NK-92 (cell line): ENCODE results near the gene IL31.
"Not testable (repeated sequence)": the region's sequence is repeated elsewhere in the genome, so short reads cannot be mapped to it uniquely, and the experiment has no call there.

ENCODE experiments used
- DNase-seq: peaks from one replicate; lab custom pipeline; 2025; ENCODE audit not compliant: unreplicated experiment; lab: John Stamatoyannopoulos, UW

Gene IL31

GRCh38 chr12:122174155-122174845, at the start of gene IL31:
Gene IL31 (minus strand): TSS chr12:122174221. CDS start chr12:122174172, 49 bp downstream.
- DNase-seq, result no peak

GRCh38 chr12:122216445-122216844, 42.4 kb upstream of the IL31 start:
- DNase-seq, result no peak

GRCh38 chr12:122215771-122216170, 41.8 kb upstream of the IL31 start:
- no peak for DNase-seq

- no peak for DNase-seq
Measured at GRCh38 chr12:122208073-122208820, 34.2 kb upstream of the IL31 start.

GRCh38 chr12:122207391-122207790, 33.4 kb upstream of the IL31 start:
- no peak for DNase-seq

- DNase-seq, result no peak
Measured at GRCh38 chr12:122206976-122207375, 33.0 kb upstream of the IL31 start.

GRCh38 chr12:122206111-122206881, 32.3 kb upstream of the IL31 start:
- no peak for DNase-seq

- no peak for DNase-seq
Measured at GRCh38 chr12:122205053-122205925, 31.3 kb upstream of the IL31 start.

- no peak for DNase-seq
Measured at GRCh38 chr12:122204167-122205052, 30.4 kb upstream of the IL31 start.

- DNase-seq, result no peak
Measured at GRCh38 chr12:122203301-122204166, 29.5 kb upstream of the IL31 start, which contains the start of gene B3GNT4. Gene B3GNT4 (plus strand): TSS chr12:122203709. CDS start chr12:122204619, 910 bp downstream.

- DNase-seq, result not testable (repeated sequence)
Measured at GRCh38 chr12:122202811-122203210, 28.8 kb upstream of the IL31 start.

GRCh38 chr12:122202017-122202416, 28.0 kb upstream of the IL31 start:
- no peak for DNase-seq

- DNase-seq, result no peak
Measured at GRCh38 chr12:122201381-122201780, 27.4 kb upstream of the IL31 start.

GRCh38 chr12:122200541-122201175, 26.6 kb upstream of the IL31 start:
- DNase-seq, result no peak

GRCh38 chr12:122199484-122200355, 25.7 kb upstream of the IL31 start:
- no peak for DNase-seq

- no peak for DNase-seq
Measured at GRCh38 chr12:122197612-122197966, 23.6 kb upstream of the IL31 start.

- no peak for DNase-seq
Measured at GRCh38 chr12:122195405-122195804, 21.4 kb upstream of the IL31 start.
